K562 (cell line): ENCODE results near the gene SYNGR3. TPM values are rescaled to one million over a fixed set of nuclear protein-coding genes. Genes with fewer than 3 reads are reported as not detected.

Experiments
- ATF3 ChIP-seq, 2 experiments: fragments of 450-650 bp in 1 of 2; sonication (generic) in 1 of 2; formaldehyde crosslinking in 1 of 2; IDR thresholded peaks in 1 of 2; conservative IDR thresholded peaks in 1 of 2; 2 replicates each; pipeline versions ENCODE4 v1.6.1 to v1.8.1; 2016 to 2023; ENCODE audit warnings: mild to moderate bottlenecking in 2 of 2, moderate library complexity in 2 of 2, inconsistent platforms in 1 of 2, missing genetic modification reagents in 1 of 2
- CBFB ChIP-seq: sonication (generic); formaldehyde crosslinking; IDR thresholded peaks from 2 replicates; pipeline ENCODE4 v1.4.0; 2020; ENCODE audit warnings: mild to moderate bottlenecking, missing genetic modification reagents
- E2F3 ChIP-seq: fragments of 250-450 bp; sonication (Bioruptor Pico); IDR thresholded peaks from 2 replicates; pipeline ENCODE4 v1.4.0; 2020; ENCODE audit warnings: mild to moderate bottlenecking
- FOXJ2 ChIP-seq: fragments of 200-800 bp; sonication (Bioruptor generic); IDR thresholded peaks from 2 replicates; pipeline ENCODE4 v1.6.1; 2016; ENCODE audit warnings: missing genetic modification characterization, missing compliant biosample characterization
- FUS ChIP-seq: fragments of 200-400 bp; formaldehyde crosslinking; optimal IDR thresholded peaks from 2 replicates; pipeline ENCODE3; 2017; ENCODE audit warnings: low read depth, low read length
- HCFC1 ChIP-seq: IDR thresholded peaks from 2 replicates; pipeline ENCODE4 v1.6.1; 2012; ENCODE audit warnings: low read depth, low read length, improper control_type of control experiment
- KAT7 ChIP-seq: sonication (generic); formaldehyde crosslinking; IDR thresholded peaks from 2 replicates; pipeline ENCODE4 v1.8.0; 2022; ENCODE audit warnings: missing genetic modification reagents, mild to moderate bottlenecking, borderline replicate concordance
- KLF16 ChIP-seq: IDR thresholded peaks from 2 replicates; pipeline ENCODE4 v1.6.1; 2016; ENCODE audit warnings: antibody characterized with exemption
- MTA3 ChIP-seq: fragments of 450-650 bp; formaldehyde crosslinking; IDR thresholded peaks from 2 replicates; pipeline ENCODE4 v1.6.1; 2017; ENCODE audit warnings: mild to moderate bottlenecking, borderline replicate concordance
- NR2F6 ChIP-seq: fragments of 450-650 bp; formaldehyde crosslinking; IDR thresholded peaks from 2 replicates; pipeline ENCODE4 v1.4.0; 2020; ENCODE audit warnings: mild to moderate bottlenecking
- NRF1 ChIP-seq, 2 experiments: fragments of 450-650 bp; IDR thresholded peaks in 1 of 2; conservative IDR thresholded peaks in 1 of 2; 2 replicates each; pipeline ENCODE4 v1.6.1; 2014; ENCODE audit warnings: mild to moderate bottlenecking in 2 of 2
- OTX1 ChIP-seq: fragments of 450-650 bp; formaldehyde crosslinking; IDR thresholded peaks from 2 replicates; pipeline ENCODE4 v1.4.0; 2022; ENCODE audit warnings: mild to moderate bottlenecking
- POLR2G ChIP-seq: fragments of 200-400 bp; formaldehyde crosslinking; IDR thresholded peaks from 2 replicates; pipeline ENCODE4 v1.6.1; 2017; ENCODE audit warnings: low read depth, mild to moderate bottlenecking, antibody characterized with exemption, low read length, moderate library complexity
- PREB ChIP-seq: sonication (generic); formaldehyde crosslinking; IDR thresholded peaks from 2 replicates; pipeline ENCODE4 v1.8.1; 2023; ENCODE audit warnings: mild to moderate bottlenecking, missing genetic modification reagents
- RBBP5 ChIP-seq: fragments of 200-600 bp; sonication (generic); IDR thresholded peaks from 2 replicates; pipeline ENCODE4 v1.6.1; 2012; ENCODE audit warnings: borderline replicate concordance, mild to moderate bottlenecking, low read length, control low read depth, inconsistent platforms; ENCODE audit not compliant: insufficient read depth, poor library complexity, severe bottlenecking
- SIRT6 ChIP-seq: IDR thresholded peaks from one replicate; pipeline ENCODE4 v1.6.1; 2012; ENCODE audit warnings: low read depth, mild to moderate bottlenecking, control low read depth, inconsistent platforms, low read length, moderate library complexity
- TAF1 ChIP-seq: IDR thresholded peaks from 2 replicates; pipeline ENCODE4 v1.6.1; 2011; ENCODE audit warnings: mild to moderate bottlenecking, low read length, moderate library complexity; ENCODE audit not compliant: insufficient read depth, control insufficient read depth, severe bottlenecking; ENCODE audit errors: extremely low read depth
- TARDBP ChIP-seq: fragments of 450-650 bp; IDR thresholded peaks from 2 replicates; pipeline ENCODE4 v1.6.1; 2016
- ZNF12 ChIP-seq: sonication (generic); formaldehyde crosslinking; IDR thresholded peaks from 2 replicates; pipeline ENCODE4 v1.4.0; 2020; ENCODE audit warnings: mild to moderate bottlenecking, missing genetic modification reagents
- ZNF165 ChIP-seq: fragments of 250-450 bp; sonication (Bioruptor Pico); IDR thresholded peaks from 2 replicates; pipeline ENCODE4 v1.4.0; 2020; ENCODE audit warnings: borderline replicate concordance
- ZNF518B ChIP-seq: fragments of 250-450 bp; sonication (Bioruptor Pico); IDR thresholded peaks from 2 replicates; pipeline ENCODE4 v1.5.0; 2021; ENCODE audit warnings: mild to moderate bottlenecking, moderate library complexity
- ZSCAN32 ChIP-seq: fragments of 450-650 bp; formaldehyde crosslinking; IDR thresholded peaks from 2 replicates; pipeline ENCODE4 v1.4.0; 2020; ENCODE audit warnings: mild to moderate bottlenecking, moderate library complexity
- polyA plus RNA-seq, 8 experiments: library from polyadenylated mRNA; depleted of rRNA in 4 of 8; stranded (reverse) in 5 of 8; unstranded in 3 of 8; fragments of >200 nt; fragmentation: Nextera tagmentation in 2 of 8; fragmentation: Illumina TruSeq in 1 of 8; extraction: Ambion mirVana in 2 of 8; extraction: Trizol in 1 of 8; gene quantifications; 2 replicates each; pipeline versions ENCODE4 v1.2.1 to v1.2.3, GENCODE V29; 2011 to 2014; ENCODE audit warnings: inconsistent platforms in 1 of 8, missing spikeins in 1 of 8
- total RNA-seq, 7 experiments: library from RNA; depleted of rRNA in 6 of 7; stranded (reverse); fragments of >200 nt in 6 of 7; fragmentation: Illumina TruSeq in 2 of 7; extraction: Trizol in 2 of 7; gene quantifications; 2 replicates each; pipeline versions ENCODE4 v1.2.1 to v1.2.3, GENCODE V29; 2011 to 2021; ENCODE audit warnings: low replicate concordance in 1 of 7

SYNGR3 gene
- total and polyA plus RNA-seq, 9 of the 15 experiments (the other 6 are each of a cell fraction or from before 2014, with no cell fraction given), result 3.7 to 69.2 (median 36.3) TPM

GRCh38 chr16:1959269-1960039 lies 30.3 kb upstream of the SYNGR3 start, which contains the start of gene NDUFB10 (continued):
- TF ChIP-seq ZSCAN32 (CRISPR knock-in tag) (0 out of 2 replicates have a peak, but pooled peaks have one; percentile 9), E2F3 (CRISPR knock-in tag) (peak; percentile 51; the same call in 1 of the 2 replicates), ZNF12 (peak; percentile 89), HCFC1 (peak; percentile 98), FUS (peak; percentile 59), TARDBP (no peak), NRF1 (conservative IDR thresholded peaks at IDR 0.05 in 1 of 2, IDR thresholded peaks at IDR 0.05 in 1 of 2) (peak; percentile 93 to 94), PREB (CRISPR knock-in tag) (no peak; the same call in 1 of the 2 replicates), CBFB (0 out of 2 replicates have a peak, but pooled peaks have one; percentile 65), KLF16 (0 out of 2 replicates have a peak, but pooled peaks have one; percentile 4), OTX1 (CRISPR knock-in tag) (no peak), FOXJ2 (tag) (0 out of 2 replicates have a peak, but pooled peaks have one; percentile 18), RBBP5 (peak; percentile 88), NR2F6 (CRISPR knock-in tag) (no peak), SIRT6 (no peak), ZNF518B (CRISPR knock-in tag) (no peak), KAT7 (CRISPR knock-in tag) (peak; percentile 87; the same call in 1 of the 2 replicates), ZNF165 (no peak), MTA3 (0 out of 2 replicates have a peak, but pooled peaks have one; percentile 61), ATF3 (IDR thresholded peaks at IDR 0.05) (no peak), ATF3 (CRISPR knock-in tag; conservative IDR thresholded peaks at IDR 0.05) (peak; percentile 44; the same call in 1 of the 2 replicates), TAF1 (peak; percentile 53), POLR2G (peak; percentile 97)
